RWPE1 (cell line): ENCODE measurements around the gene PDE3B.

Experiments used
- CTCF ChIA-PET: fragments of 350-600 bp; sonication (Branson Sonifier 250); formaldehyde crosslinking; extraction: SDS; loops from one replicate; lab custom pipeline; 2021; lab: Yijun Ruan, JAX
- POLR2A ChIA-PET: fragments of 400-600 bp; formaldehyde crosslinking; extraction: SDS; loops from one replicate; lab custom pipeline; 2020; ENCODE audit warnings: antibody characterized with exemption; ENCODE audit not compliant: low non-redundant PET; lab: Yijun Ruan, JAX
- DNase-seq: peaks from one replicate; pipeline ENCODE4 v3.0.0; 2012; ENCODE audit warnings: low spot score
- H3K27ac ChIP-seq: fragments of 450-650 bp; 2 replicates; pipeline ENCODE4 v1.5.1; 2017
- CTCF ChIP-seq: fragments of 450-650 bp; conservative IDR thresholded peaks from 2 replicates; pipeline ENCODE4 v1.5.1; 2017; ENCODE audit warnings: low read depth, mild to moderate bottlenecking

PDE3B gene

GRCh38 chr11:14892036-14892556 is 248.5 kb downstream of the PDE3B start, which contains the start of gene CYP2R1:
Gene CYP2R1, minus strand, starts transcription at chr11:14892231. Its CDS starts 26 bp downstream, at chr11:14892205.
- POLR2A ChIA-PET = interaction anchor here (0.8 kb wide), 1 partner anchor 11 kb away, joined by 3 read pairs; no protein-coding TSS in a partner anchor
- H3K27ac ChIP-seq = peak within 1 kb of the TSS; percentile 75
- no peak for TF ChIP-seq CTCF
- DNase-seq = peak; percentile 98
- CTCF ChIA-PET = interaction anchor here (1.0 kb wide), 1 partner anchor 16 kb away, joined by 3 read pairs; no protein-coding TSS in a partner anchor

DNA sequence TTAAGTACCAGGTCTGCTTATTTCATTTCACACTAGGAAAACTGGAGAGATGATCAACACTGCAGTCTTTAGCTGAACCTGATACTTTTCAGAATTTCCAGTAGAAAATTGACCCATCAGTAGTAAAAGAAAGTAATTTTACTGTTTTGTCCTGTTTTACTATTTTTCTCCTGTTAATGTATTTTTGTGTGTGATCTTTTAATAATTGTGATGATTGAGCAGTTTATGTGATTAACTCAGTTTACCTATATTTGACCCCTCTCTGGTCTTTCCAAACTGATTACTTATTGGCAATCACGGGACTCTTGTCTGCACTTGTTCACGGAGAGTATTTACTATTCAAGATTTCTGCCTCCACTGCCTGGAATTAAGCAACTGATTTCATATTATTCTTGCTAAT is 249.0 kb downstream of the PDE3B start:
- CTCF ChIA-PET = no interaction called here
- no peak for DNase-seq
- no peak for TF ChIP-seq CTCF
- POLR2A ChIA-PET = no interaction called here
- H3K27ac ChIP-seq = peak overlapping the region; percentile 75; the same call in 1 of the 2 replicates

GRCh38 chr11:14894657-14895598 is 251.3 kb downstream of the PDE3B start:
- no peak for TF ChIP-seq CTCF
- ChIA-PET CTCF (interaction anchor here (0.8 kb wide), 1 partner anchor 13 kb away, joined by 6 read pairs; no protein-coding TSS in a partner anchor), POLR2A (no interaction called here)
- H3K27ac ChIP-seq = no peak overlapping the region
- no peak for DNase-seq

DNA sequence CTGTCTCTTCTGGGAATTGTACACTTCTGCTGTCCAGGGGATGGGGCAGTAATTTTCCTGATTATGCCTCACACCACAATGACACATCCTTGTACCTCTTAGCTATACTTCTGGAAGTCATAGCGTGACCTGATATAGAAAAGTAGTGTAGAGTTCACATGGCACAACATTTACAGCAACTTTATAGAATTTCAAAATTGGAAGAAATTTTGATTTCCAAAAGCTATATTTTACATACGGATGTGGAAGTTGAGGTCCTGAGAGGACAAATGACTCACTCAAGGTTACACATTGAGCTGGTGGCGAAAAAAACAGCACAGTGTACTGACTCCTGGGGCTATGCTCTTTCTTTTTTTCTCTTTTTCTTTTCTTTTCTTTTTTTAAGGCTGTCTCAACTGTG is 254.8 kb downstream of the PDE3B start:
- POLR2A ChIA-PET = no interaction called here
- DNase-seq = no peak
- H3K27ac ChIP-seq = no peak overlapping the region
- CTCF ChIA-PET = no interaction called here
- TF ChIP-seq CTCF = no peak

- POLR2A ChIA-PET = no interaction called here
- H3K27ac ChIP-seq = no peak overlapping the region
Measured at GRCh38 chr11:14898906-14899305, 255.3 kb downstream of the PDE3B start.

More at GRCh38 chr11:14898906-14899305, 255.3 kb downstream of the PDE3B start:
- no peak for DNase-seq
- TF ChIP-seq CTCF = no peak
- CTCF ChIA-PET = no interaction called here
